ENCODE results near the gene NTMT1.

NTMT1 gene

DNA sequence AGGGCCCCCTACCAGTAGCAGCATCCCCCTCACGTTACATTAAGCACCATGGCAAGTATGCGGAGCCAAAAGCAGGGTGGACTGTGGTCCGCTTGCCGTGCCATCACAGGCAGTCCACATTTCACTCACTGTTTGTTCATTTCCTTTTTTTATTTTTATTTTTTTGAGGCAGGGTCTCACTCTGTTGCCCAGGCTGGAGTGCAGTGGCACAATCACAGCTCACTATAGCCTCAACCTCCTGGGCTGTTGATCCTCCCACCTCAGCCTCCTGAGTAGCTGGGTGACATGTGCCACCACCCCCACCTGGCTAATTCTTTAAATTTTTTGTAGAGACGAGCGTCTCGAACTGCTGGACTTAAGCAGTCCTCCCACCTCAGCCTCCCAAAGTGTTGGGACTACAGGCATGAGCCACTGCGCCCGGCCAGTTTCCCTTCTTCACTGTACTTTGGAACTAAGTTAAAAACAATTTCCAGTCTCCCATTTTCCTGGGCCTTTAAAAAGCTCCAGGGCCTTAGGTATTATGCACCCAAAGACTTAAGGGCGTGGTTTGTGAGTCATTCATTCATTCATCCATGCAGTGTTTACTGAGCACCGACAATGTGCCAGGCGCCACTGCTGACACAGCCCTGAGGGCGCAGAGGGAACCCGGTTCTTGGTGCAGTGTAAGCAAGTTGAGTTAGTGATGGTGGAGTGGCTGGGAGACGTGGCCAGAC lies 59.4 kb downstream of the NTMT1 start:
- H3K4me1 Mint-ChIP-seq: no peaks in the 10 kb centered on the region
- H3K27ac Mint-ChIP-seq: no peak overlapping the region
- no peak for DNase-seq (ENCODE audit: low spot score in 2 of 2)
- no peak overlapping the region for H3K4me3 Mint-ChIP-seq
- H3K9me3 Mint-ChIP-seq: no peaks in the 10 kb centered on the region
- H3K36me3 Mint-ChIP-seq: no peaks in the 10 kb centered on the region
- no peak for ATAC-seq (ENCODE audit: low read depth)
- H3K27me3 Mint-ChIP-seq: peaks cover 9% of the 10 kb centered on the region
